ENCODE measurements around the gene SLC16A10.

DNA sequence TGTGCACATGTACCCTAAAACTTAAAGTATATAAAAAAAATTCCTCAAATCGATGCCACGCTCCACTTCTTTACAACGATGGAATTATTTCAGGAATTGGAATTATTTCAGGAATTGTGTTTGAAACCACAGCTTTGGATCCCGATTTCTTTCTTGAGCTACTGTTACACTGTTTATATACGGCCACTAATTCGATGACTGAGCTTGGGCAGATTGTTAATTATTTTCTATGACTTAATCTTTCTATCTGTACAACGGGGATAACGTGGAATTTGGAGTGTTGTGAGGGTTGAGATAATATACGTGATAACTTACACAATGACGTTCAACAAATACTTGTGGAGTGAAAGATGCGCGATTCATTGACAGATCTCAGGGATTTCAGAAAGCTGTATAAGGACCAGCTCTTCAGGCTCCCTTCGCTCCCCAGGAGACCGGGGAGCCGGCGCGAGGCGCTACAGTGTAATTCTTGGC, 171.3 kb downstream of the SLC16A10 start:
- TF ChIP-seq, protein P1, sequence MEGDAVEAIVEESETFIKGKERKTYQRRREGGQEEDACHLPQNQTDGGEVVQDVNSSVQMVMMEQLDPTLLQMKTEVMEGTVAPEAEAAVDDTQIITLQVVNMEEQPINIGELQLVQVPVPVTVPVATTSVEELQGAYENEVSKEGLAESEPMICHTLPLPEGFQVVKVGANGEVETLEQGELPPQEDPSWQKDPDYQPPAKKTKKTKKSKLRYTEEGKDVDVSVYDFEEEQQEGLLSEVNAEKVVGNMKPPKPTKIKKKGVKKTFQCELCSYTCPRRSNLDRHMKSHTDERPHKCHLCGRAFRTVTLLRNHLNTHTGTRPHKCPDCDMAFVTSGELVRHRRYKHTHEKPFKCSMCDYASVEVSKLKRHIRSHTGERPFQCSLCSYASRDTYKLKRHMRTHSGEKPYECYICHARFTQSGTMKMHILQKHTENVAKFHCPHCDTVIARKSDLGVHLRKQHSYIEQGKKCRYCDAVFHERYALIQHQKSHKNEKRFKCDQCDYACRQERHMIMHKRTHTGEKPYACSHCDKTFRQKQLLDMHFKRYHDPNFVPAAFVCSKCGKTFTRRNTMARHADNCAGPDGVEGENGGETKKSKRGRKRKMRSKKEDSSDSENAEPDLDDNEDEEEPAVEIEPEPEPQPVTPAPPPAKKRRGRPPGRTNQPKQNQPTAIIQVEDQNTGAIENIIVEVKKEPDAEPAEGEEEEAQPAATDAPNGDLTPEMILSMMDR (IDR thresholded peaks at IDR 0.05; ENCODE audit: low read depth, low read length): no peak
- no peak for TF ChIP-seq EZH2phosphoT487 (IDR thresholded peaks at IDR 0.05; ENCODE audit: low read depth)
